ENCODE results near the gene IQSEC3.

- no peak for TF ChIP-seq CTCF (tag by site-specific recombination; IDR thresholded peaks at IDR 0.05)
- no peak for TF ChIP-seq ZNF146 (tag by site-specific recombination; IDR thresholded peaks at IDR 0.05)
- no peak for TF ChIP-seq ZSCAN18 (tag by site-specific recombination; IDR thresholded peaks at IDR 0.05)
- TF ChIP-seq REST (tag by site-specific recombination; IDR thresholded peaks at IDR 0.05), result no peak
- no peak for TF ChIP-seq ZNF777 (tag by site-specific recombination; IDR thresholded peaks at IDR 0.05; ENCODE audit: borderline replicate concordance)
- no peak for TF ChIP-seq SETDB1 (IDR thresholded peaks at IDR 0.05; ENCODE audit: insufficient read length, low read length)
- TF ChIP-seq ZNF654 (tag by site-specific recombination; IDR thresholded peaks at IDR 0.05; ENCODE audit: low read depth), result no peak
- no peak for TF ChIP-seq GLI4 (tag by site-specific recombination; IDR thresholded peaks at IDR 0.05)
- no peak for TF ChIP-seq ZNF202 (tag by site-specific recombination; IDR thresholded peaks at IDR 0.05; ENCODE audit: borderline replicate concordance)
- TF ChIP-seq ZNF175 (tag by site-specific recombination; IDR thresholded peaks at IDR 0.05), result no peak
- TF ChIP-seq ZNF785 (tag by site-specific recombination; IDR thresholded peaks at IDR 0.05), result no peak
- no peak for TF ChIP-seq ZNF280D (tag by site-specific recombination; IDR thresholded peaks at IDR 0.05)
- no peak for TF ChIP-seq TRIM28 (IDR thresholded peaks at IDR 0.05; ENCODE audit: borderline replicate concordance, low read length)
Measured at GRCh38 chr12:101969-102878, 35.7 kb downstream of the IQSEC3 start.
